DND-41 (cell line): ENCODE measurements around the gene CDKN2B-AS1.

Source experiments
- ATAC-seq: fragments of 200-7000 bp; cut with Tn5 transposase; 3 replicates; pipeline ENCODE4 v1.9.1; 2021; ENCODE audit warnings: low read depth; ENCODE audit not compliant: insufficient read depth
- DNase-seq: peaks from one replicate; pipeline ENCODE4 v3.0.0-alpha.2; 2020
- H2AFZ ChIP-seq: 2 replicates; pipeline ENCODE4 v1.6.0; 2012; ENCODE audit warnings: low read depth, low read length
- H3K27ac ChIP-seq: 2 replicates; pipeline ENCODE4 v1.5.1; 2012; ENCODE audit warnings: low read length, inconsistent platforms
- H3K27me3 ChIP-seq: fragments of 200-600 bp; sonication (generic); 2 replicates; pipeline ENCODE4 v1.6.0; 2012; ENCODE audit warnings: low read length, mild to moderate bottlenecking, inconsistent platforms; ENCODE audit not compliant: insufficient read depth, poor library complexity
- H3K36me3 ChIP-seq: 2 replicates; pipeline ENCODE4 v1.5.1; 2012; ENCODE audit warnings: low read length, inconsistent platforms; ENCODE audit not compliant: insufficient read depth
- H3K4me1 ChIP-seq: 2 replicates; pipeline ENCODE4 v1.5.1; 2012; ENCODE audit warnings: mild to moderate bottlenecking, low read length; ENCODE audit not compliant: insufficient read depth
- H3K4me2 ChIP-seq: 2 replicates; pipeline ENCODE4 v1.6.0; 2012; ENCODE audit warnings: mild to moderate bottlenecking, moderate library complexity, low read length, inconsistent platforms; ENCODE audit not compliant: insufficient read depth
- H3K4me3 ChIP-seq, 2 experiments: fragments of 200-600 bp in 1 of 2; shearing (Covaris generic) in 1 of 2; 2 replicates each; pipeline ENCODE4 v1.5.1; 2012 to 2016; ENCODE audit warnings: inconsistent platforms in 2 of 2, low read length in 2 of 2, mild to moderate bottlenecking in 2 of 2, low read depth in 1 of 2, moderate library complexity in 1 of 2
- H3K79me2 ChIP-seq: 2 replicates; pipeline ENCODE4 v1.6.0; 2012; ENCODE audit warnings: low read length, inconsistent platforms; ENCODE audit not compliant: insufficient read depth
- H3K9ac ChIP-seq: 2 replicates; pipeline ENCODE4 v1.6.0; 2012; ENCODE audit warnings: low read depth, mild to moderate bottlenecking, inconsistent platforms, low read length, moderate library complexity
- H3K9me3 ChIP-seq: 2 replicates; pipeline ENCODE4 v1.5.1; 2012; ENCODE audit warnings: low read length, moderate library complexity, mild to moderate bottlenecking, inconsistent platforms; ENCODE audit not compliant: insufficient read depth, severe bottlenecking
- H4K20me1 ChIP-seq: 2 replicates; pipeline ENCODE4 v1.6.0; 2012; ENCODE audit warnings: low read length; ENCODE audit not compliant: insufficient read depth
- CTCF ChIP-seq: IDR thresholded peaks from 2 replicates; pipeline ENCODE4 v1.5.1; 2012; ENCODE audit warnings: borderline replicate concordance, low read length, moderate library complexity, mild to moderate bottlenecking; ENCODE audit not compliant: poor library complexity, severe bottlenecking; ENCODE audit errors: extremely low read depth
- EZH2 ChIP-seq: IDR thresholded peaks from 3 replicates; pipeline ENCODE4 v1.6.1; 2012; ENCODE audit warnings: borderline replicate concordance, low read depth, mild to moderate bottlenecking, moderate library complexity, low read length, inconsistent platforms; ENCODE audit not compliant: severe bottlenecking

CDKN2B-AS1 gene

GRCh38 chr9:22005021-22005701 lies 10.6 kb downstream of the CDKN2B-AS1 start:
- Histone ChIP-seq H4K20me1 (peaks cover 13% of the 10 kb centered on the region), H3K4me3 (peak overlapping the region; percentile 24 to 61; a peak in 3 of 4 replicates), H3K79me2 (peaks cover 100% of the 10 kb centered on the region), H3K9ac (peak overlapping the region; percentile 76), H2AFZ (peak overlapping the region; percentile 50), H3K36me3 (peaks cover 30% of the 10 kb centered on the region), H3K4me2 (peak overlapping the region; percentile 66), H3K27me3 (no peaks in the 10 kb centered on the region), H3K4me1 (peaks cover 70% of the 10 kb centered on the region), H3K9me3 (no peaks in the 10 kb centered on the region), H3K27ac (peak overlapping the region; percentile 97)
- ATAC-seq = peak; percentile 81
- TF ChIP-seq EZH2 = no peak
- peak; percentile 37 for TF ChIP-seq CTCF
- DNase-seq = peak; percentile 81

- Histone ChIP-seq H3K9me3 (no peaks in the 10 kb centered on the region), H3K36me3 (peaks cover 36% of the 10 kb centered on the region), H3K4me1 (peaks cover 62% of the 10 kb centered on the region), H3K4me2 (peak overlapping the region; percentile 66), H3K27me3 (no peaks in the 10 kb centered on the region), H4K20me1 (peaks cover 18% of the 10 kb centered on the region), H3K79me2 (peaks cover 100% of the 10 kb centered on the region), H3K27ac (peak overlapping the region; percentile 97), H3K4me3 (peak overlapping the region; percentile 24 to 61; a peak in 3 of 4 replicates), H3K9ac (peak overlapping the region; percentile 76), H2AFZ (peak overlapping the region; percentile 53)
- DNase-seq (peak; percentile 51), ATAC-seq (peak; percentile 53)
- TF ChIP-seq EZH2 (no peak), CTCF (peak; percentile 17)
These were observed 11.4 kb downstream of the CDKN2B-AS1 start for GRCh38 chr9:22005702-22006606.

- Histone ChIP-seq H4K20me1 (peaks cover 25% of the 10 kb centered on the region), H3K4me2 (no peak overlapping the region), H3K4me3 (no peak overlapping the region), H3K9ac (no peak overlapping the region), H3K36me3 (peaks cover 60% of the 10 kb centered on the region), H3K79me2 (peaks cover 99% of the 10 kb centered on the region), H3K4me1 (peaks cover 38% of the 10 kb centered on the region), H3K27me3 (no peaks in the 10 kb centered on the region), H2AFZ (no peak overlapping the region), H3K9me3 (no peaks in the 10 kb centered on the region), H3K27ac (no peak overlapping the region)
- no peak for ATAC-seq
- DNase-seq = no peak
- TF ChIP-seq EZH2 = no peak
- TF ChIP-seq CTCF = no peak
These were observed 13.8 kb downstream of the CDKN2B-AS1 start for GRCh38 chr9:22008384-22008716.
